Prostate gland (tissue), 2 donors: ENCODE data around the gene DPYSL5.

ENCODE experiments used
- CTCF ChIP-seq, 4 experiments: fragments of 200-600 bp in 2 of 4; fragments of 450-650 bp in 2 of 4; sonication (generic) in 2 of 4; IDR thresholded peaks; 1 replicate in 3 of 4; 2 replicates in 1 of 4; pipeline ENCODE4 v1.5.1; 2016 to 2019; ENCODE audit warnings: antibody characterized with exemption in 4 of 4, mild to moderate bottlenecking in 2 of 4, moderate library complexity in 2 of 4
- POLR2A ChIP-seq: fragments of 450-650 bp; IDR thresholded peaks from one replicate; pipeline ENCODE4 v1.6.1; 2016; ENCODE audit warnings: antibody characterized with exemption, mild to moderate bottlenecking
- POLR2AphosphoS5 ChIP-seq: sonication (generic); formaldehyde crosslinking; IDR thresholded peaks from one replicate; pipeline ENCODE4 v1.6.1; 2017; ENCODE audit warnings: antibody characterized with exemption

- TF ChIP-seq CTCF (IDR thresholded peaks at IDR 0.05) (no peak), POLR2A (no peak), POLR2AphosphoS5 (no peak)
Observed at GRCh38 chr2:26845021-26845420, 2.9 kb upstream of the DPYSL5 start.
